ENCODE results near the gene JMJD1C.

The JMJD1C gene

DNA sequence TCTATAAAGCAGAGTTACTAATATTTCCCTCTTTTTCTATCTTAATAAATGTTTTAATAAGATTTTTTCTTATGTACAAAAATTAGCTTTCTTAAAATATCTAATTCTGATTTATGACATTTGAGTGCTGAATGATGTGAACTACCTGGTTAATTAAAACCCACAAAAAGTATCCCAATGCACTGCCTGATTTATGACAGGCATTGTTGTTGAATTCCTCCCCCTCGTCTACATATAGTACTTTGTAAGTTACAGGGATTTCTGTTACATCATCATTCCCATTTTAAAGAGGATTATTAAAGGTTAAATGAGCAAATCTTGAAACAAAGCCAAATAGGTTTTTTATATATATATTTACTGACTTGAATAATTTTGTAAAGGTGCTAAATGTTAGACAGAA, 241.5 kb downstream of the JMJD1C start:
- no peak for DNase-seq (ENCODE audit: low spot score)

DNA sequence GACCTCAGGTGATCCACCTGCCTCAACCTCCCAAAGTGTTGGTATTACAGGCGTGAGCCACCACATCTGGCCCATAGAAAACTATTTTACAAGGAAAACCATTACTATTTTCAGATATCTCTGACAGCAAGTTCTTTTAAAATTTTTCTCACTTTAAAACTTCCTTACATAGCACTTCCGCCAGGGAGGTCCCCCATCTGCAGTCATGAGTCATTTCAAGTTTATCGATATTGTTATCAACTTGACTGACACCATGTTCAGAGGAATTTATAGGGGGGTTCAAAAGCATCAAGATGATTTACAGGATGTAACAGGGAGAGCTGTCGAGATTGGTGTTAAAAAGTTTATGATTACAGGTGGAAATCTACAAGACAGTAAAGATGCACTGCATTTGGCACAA, 243.8 kb downstream of the JMJD1C start:
- no peak for DNase-seq (ENCODE audit: low spot score)

DNA sequence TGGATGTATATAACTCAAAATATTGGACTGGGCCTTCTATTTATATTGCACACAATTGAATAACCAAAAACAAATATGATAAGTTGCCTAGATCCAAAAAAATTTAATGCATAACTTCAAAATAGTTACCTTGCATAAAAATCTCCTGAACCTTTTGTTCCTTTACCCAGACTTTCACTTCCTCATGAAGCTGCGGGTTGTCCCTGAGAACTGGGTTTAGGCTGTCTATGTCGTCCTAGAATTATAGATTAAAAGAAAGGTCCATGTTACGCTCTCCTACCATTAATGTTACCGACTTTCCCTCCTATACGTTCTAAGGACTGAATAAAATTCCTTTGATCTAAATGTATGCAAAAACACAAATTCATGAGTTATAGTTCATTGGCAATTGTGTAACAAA, 246.0 kb downstream of the JMJD1C start:
- DNase-seq (ENCODE audit: low spot score) = no peak

DNA sequence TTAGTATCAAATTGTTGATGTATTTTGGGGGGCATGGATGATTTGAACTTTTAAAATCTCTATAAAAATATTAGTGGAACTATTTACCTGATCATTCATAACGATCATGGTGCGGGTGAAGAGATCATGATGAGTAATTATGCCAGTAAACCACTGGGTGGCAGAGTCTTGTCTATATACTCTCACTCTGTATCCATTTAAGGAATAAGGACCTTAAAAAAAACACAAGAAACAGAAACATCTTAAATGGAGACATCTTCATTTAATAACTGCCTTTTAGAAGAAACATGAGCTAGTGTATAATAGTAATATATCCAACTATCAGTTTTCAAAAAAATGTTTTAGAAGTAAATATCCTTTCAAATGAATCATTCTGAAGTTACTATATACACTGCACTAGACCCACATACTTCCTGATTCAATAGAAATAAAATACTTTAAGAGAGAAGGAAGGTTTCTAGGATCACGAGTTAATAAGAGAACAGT, 248.6 kb downstream of the JMJD1C start:
- DNase-seq (ENCODE audit: low spot score) = peak; percentile 81

DNA sequence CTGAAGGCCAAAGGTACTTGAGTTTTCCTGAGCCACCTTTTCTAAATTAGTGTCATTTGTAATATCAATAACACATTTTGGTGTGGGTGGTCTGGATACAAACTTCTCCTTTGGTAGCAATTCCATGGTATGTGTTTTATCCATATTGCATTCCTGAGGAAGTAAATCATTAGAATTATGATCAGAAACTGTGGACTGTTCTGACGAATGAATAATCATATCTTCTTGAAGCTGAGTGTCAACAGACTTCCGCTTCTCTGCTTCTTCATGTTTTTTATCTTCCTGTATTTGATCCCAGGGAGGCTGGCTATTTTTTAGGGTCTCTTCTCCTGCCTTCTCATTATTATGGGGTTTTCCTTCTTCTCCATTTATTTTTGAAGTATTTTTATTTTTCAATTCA, 251.2 kb downstream of the JMJD1C start:
- no peak for DNase-seq (ENCODE audit: low spot score)

DNA sequence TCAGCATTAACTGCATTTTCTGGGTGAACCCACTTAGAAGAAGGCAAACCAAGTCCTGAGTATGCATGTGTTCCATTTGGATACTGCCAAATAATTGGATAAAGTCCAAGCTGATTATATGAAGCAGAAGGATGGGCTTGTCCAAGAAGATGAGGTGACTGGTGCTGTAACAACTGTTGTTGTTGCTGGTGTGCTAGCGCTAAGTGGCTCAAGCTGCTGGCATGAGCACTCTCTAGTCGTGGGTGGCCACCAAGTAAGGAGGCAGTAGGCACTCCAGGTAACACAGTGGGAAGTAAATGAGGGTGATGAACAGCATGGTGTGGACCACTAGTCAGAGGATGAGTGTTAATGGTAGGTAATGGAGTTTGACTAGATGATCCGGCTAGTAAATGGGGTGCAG, 252.3 kb downstream of the JMJD1C start:
- DNase-seq (ENCODE audit: low spot score) = peak; percentile 53

DNA sequence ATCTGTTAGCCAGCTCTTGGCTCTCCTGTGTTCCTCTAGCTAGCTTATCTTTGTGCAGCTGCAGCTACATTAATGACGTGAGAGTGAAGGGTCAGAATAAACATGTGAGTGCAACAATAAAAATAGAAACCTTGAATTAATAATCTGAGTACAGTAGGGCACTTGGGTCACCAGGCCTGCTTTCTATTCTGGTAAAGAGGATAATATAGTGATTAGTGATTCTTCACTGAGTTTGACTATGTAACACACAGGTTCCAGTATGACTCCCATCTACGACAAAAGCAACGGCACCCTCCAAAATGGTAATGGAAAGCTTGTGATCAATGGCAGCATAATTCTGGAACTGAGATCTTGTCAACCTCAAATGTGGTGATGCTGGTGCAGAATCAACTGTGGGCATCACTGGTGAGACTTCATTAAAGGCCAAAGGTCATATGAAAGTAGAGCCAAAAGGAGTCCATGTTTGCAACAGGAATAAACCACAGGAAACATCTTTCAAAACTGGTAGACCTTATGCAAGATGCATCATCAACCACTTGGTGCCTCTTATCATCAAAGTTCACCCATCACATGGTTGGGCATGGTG, 255.1 kb downstream of the JMJD1C start:
- DNase-seq (ENCODE audit: low spot score) = no peak

DNA sequence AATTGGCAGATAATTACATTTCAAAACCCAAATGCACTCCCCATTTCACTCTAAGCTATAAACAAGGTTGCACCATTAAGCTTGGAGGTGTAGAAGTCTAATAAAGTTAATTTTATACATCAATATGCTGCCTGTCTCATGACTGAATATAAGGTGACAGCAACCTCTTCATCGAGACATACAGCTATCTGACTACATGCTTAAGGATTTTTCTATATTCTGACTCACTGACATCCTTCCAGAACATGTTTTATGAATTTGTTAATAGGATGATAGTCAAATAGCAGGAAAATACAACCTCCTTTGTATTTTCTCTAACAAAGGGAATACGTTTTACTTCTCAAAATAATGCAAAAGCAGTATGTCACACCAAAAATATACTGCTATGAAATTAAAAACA, 256.1 kb downstream of the JMJD1C start:
- no peak for DNase-seq (ENCODE audit: low spot score)

DNA sequence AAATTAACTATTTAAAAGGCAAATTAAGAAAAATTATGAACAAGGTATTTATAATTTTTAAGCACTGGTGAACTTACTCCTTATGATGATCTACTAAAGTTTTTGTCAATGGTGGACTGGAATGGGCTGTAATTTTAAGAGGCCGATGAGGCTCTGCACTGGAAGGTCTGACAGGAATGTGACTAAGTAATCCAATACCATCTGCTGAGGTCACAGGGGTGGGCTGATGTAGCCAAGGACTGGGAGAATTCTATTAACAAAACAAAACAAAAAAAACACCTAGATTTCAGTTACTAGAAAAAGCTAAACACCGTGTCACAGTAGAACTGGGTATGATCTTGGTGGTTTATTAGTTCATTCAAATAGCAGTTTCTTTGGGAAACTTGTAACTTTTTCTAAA, 256.8 kb downstream of the JMJD1C start:
- peak; percentile 62 for DNase-seq (ENCODE audit: low spot score)

DNA sequence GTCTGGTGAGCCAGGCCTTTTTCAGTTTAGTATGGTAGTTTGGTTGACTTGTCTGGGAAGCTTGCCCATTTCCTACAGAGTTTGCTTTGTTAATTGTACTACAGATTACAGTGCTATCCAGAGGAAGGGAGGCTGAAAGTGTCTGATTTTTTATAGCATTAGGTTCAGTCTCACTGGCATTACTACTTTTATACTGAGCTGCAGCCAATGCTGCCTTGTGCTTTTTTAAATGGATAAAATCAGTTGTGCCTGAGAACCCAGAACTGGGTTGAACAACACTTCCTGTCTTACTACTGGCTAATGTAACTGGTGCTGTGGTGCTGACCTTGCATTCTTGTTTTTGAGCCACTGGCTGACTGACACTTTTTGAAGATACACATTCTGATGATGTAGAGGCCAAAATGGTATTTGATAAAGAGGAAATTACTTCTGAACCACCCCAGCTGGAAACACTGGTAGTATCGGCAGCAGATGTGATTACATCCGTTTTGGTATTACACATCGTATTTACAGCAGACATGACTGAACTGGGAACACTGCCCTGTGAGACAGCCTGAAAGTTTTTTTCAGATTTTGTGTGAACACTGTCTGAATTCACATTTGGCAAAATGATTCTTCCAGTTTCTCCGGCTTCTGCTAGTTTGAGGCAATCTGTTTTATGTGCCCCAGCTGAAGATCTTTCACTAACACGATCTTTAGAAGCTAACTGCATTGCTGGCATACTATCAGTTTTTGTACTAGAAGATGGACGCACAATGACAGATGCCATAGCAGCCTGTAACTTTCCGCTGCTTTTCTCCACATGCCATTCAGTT, 258.6 kb downstream of the JMJD1C start:
- peak; percentile 41 for DNase-seq (ENCODE audit: low spot score)

DNA sequence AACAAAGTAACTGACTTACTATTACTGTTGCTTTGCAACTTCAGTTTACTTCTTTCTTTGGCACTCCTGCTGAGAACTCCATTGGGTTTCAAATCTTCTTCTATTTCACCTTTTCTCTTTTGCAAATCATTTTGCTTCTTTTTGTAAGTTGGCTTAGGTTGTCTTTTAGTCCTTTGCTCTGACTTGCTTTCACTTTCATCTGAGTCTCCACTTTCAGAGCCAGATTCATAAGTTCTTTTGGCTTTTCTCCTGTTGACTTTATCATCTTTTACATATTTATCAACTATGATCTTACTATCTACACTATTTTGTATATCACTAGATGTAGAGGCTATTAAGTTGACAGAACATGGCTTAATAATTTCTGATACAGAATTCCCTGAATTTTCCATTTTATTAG, 259.2 kb downstream of the JMJD1C start:
- DNase-seq (ENCODE audit: low spot score) = no peak

DNA sequence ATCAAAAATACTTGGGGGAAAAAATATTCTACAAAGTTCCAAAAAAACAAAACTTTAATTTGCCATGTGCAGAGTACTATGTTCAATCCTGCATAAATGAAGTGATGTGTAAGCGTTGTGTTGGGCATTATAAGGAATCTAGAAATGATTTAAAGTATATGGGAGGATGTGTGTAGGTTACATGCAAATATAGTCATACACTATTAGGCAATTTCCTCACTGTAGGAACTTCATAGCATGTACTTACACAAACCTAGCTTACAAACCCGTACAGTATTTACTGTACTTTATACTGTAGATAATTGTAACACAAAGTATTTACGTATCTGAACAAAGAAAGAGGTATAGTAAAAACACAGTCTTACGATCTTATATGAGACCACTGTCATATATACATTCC, 260.4 kb downstream of the JMJD1C start:
- DNase-seq (ENCODE audit: low spot score) = no peak

DNA sequence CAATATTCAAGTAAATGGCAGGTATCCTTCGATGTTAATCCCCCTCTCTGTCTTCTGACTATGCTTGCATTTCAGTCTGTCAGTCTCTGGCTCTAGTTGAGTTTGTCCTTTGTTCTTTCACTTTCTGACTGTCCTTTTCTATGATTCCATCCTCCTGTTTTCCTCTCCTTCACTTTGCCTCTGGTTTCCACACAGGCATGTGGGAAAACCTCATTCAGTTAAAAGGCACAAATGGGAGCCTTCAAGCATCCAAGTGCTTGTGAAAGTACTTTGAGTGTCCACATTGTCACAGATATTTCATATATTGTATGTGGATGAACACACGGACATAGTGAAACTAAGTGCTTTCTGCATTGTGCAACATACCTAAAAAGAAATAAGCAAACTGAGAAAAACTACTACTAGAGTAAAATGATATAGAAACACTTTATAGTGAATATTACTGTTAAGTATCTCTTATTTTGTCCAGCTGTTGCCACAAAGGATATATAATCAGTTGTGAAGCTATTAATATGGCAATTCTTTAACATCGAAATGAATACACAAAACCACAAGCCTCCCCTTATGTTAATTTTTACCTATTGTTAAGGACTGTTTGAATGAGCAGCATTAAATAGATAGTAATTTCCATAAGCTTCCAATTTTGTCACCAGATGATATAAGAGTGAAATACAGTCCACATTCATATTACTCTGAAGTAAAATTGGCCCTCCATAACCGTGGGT, 260.9 kb downstream of the JMJD1C start:
- no peak for DNase-seq (ENCODE audit: low spot score)

DNA sequence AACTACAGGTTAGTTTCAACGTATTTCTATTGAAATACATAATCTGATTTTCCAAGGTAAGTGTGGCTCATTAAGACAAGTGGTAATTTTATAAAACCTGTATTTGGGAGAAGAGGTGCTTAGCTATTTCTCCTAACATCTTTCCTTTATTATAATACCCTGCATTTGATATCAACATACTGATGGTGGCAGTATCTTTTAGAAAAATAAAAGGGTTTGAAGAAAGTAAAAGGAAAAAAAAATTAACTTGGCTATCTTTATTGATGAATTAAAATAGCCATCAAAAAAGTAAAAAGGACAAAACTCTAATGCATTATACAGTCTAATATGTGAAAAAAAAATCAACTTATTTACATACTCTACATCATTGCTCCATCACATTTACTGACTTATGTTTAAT, 264.7 kb downstream of the JMJD1C start:
- no peak for DNase-seq (ENCODE audit: low spot score)

DNA sequence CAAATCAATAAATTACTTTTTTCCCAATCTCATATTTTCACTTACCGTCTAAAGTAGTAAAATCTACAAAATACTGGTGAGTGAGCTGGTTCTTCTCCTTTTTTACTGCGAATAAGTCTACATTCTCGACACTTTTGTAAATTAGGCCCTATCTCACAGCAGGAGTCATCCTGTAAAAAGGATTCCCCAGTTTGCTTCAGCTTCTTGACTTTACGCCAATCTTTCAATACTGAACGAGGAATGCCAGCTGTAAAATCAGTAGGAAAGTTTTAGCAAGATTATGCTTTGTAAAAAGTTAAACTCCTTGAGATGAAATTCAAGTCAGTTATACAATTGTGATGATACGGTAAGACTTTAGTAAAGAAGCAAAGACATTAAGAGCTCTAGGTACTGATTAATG, 265.3 kb downstream of the JMJD1C start:
- DNase-seq (ENCODE audit: low spot score) = no peak

DNA sequence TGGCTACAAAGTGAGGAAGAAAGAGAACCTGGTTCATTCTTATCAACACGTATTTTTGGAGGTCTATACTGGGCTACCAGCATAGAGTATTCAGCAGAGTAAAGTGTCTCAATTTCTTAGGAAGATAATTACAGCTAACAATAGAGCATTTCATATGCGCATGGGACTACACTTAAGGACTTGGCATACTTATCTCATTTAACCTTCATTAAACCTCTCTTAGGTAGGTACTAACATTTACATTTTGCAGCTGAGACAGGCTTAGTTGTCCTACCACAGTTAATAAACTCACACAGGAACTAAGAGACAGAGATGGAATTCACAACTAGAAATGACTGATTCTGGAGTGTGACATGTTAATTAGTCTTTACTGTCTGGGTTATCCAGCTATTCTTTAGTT, 266.1 kb downstream of the JMJD1C start:
- no peak for DNase-seq (ENCODE audit: low spot score)

DNA sequence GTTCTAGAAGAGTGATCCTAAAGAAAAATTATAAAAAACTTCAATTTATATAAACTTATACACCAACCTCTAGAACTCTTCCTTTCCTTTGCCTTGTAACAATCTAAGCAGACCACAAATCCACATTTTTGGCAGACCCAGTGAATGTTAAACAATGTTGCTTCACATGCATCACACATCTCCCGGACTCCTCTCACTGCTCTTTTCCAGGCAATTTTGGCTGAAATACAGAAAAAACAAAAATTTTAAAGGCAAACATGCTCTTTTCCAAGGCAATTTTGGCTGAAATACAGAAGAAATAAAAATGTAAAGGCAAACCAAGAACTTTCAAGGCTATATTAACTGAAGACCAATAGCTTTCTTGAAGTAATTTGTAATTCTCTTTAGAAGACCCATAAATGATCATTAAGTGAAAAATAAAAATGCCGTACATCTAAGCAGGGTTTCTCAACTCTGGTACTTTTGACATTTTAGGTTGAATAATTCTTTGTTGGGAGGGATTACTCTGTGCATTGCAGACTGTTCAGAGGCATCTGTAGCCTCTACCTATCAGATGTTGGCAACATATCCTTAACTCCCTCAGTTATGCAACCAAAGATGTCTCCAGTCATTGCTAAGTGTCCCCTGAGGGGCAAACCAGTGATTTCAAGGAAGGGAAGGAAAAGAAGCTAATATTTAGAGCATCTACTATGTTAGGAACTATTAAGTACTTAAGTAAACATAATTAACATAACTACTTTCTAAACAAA, 268.3 kb downstream of the JMJD1C start:
- DNase-seq (ENCODE audit: low spot score) = no peak

DNA sequence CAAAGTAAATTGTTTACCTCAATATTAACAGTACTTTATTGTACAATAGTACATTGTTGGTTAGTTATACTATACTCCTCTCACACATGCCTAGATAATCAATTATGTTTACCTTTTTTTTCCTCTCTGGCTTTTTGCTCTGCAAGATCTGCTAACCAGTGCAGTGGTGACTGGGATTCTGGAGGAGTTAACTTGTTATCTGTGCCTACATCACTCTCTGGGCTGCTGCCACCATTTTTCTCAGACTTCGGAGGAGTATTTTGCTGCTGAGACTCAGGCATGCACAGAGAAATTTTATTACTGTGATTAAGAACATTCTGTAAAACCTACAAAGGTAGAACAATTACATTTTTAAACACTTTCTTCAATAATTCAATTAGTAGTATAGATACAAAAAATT, 273.0 kb downstream of the JMJD1C start:
- DNase-seq (ENCODE audit: low spot score) = no peak

DNA sequence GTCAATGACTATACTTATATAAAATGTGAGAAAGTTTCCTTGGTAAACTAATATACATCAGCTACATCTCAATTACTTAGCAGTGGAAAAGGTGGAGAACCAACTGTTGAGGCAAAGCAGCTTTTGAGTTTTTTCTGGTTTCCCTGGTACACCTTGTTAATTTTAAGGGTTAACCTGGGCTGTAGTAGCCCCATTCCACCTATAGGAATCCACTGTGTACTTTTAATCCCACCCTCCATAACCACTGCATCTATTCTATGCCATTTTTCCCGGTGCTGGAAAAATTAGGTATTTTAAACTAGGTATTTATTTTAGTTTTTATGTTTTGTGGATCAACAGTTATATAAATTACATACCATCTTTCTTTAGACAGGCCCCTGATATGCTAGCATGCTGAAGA, 290.2 kb downstream of the JMJD1C start:
- no peak for DNase-seq (ENCODE audit: low spot score)

DNA sequence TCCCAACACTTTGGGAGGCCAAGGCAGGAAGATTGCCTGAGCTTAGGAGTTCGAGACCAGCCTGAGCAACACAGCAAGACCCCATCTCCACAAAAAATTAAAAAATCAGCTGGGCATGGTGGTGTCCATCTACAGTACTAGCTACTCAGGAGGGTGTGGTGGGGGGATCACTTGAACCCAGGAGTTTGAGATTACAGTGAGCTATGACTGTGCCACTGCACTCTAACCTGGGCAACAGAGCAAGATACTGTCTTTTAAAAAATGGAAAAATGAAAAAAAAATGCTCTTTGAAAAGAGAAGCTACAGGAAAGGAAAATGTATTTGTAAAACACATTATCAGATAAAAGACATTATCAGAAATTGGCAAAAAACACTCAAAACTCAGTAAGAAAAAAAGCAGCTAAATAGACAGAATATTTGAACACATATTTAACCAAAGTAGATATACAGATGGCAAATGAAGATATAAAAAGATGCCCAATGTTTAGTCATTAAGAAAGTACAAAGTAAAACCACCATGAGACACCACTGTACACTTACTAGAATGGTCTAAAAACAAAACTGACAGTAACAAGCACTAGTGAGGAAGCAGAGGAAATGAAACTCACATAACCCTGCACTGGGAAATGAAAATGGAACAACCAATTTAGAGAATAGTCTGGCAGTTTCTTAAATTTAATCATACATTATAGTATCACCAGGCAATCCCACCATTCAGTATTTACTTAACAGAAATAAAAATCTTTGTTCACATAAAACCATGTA, 292.1 kb downstream of the JMJD1C start:
- no peak for DNase-seq (ENCODE audit: low spot score)

DNA sequence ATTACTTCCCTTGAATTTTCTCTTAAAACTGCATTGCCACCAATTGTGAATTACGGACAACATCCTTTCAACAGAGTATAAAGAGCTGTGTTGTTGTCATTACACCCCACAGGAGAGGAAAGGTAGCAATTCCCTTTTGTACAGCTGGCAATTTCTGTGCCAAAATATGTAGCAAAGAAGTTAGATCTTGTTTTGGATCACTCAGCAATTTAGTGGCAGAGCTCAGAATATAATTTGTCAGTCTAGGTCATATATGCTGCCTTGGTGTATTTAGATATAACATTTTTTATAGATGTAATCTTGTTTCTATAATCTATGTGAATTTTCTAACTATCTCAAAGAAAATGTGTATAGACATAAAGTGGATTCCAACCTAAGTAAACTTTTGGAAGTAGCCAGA, 293.9 kb downstream of the JMJD1C start:
- DNase-seq (ENCODE audit: low spot score) = no peak
